NCI-H82 treated with DMSO at 0.1 percent for 48 hours (cell line): ENCODE measurements around the gene SYT8.
"Not testable (repeated sequence)": the region's sequence is repeated elsewhere in the genome, so short reads cannot be mapped to it uniquely, and the experiment has no call there.

Source experiments
- DNase-seq: peaks from one replicate; lab custom pipeline; 2025; ENCODE audit not compliant: unreplicated experiment; lab: John Stamatoyannopoulos, UW

Gene SYT8, protein sequence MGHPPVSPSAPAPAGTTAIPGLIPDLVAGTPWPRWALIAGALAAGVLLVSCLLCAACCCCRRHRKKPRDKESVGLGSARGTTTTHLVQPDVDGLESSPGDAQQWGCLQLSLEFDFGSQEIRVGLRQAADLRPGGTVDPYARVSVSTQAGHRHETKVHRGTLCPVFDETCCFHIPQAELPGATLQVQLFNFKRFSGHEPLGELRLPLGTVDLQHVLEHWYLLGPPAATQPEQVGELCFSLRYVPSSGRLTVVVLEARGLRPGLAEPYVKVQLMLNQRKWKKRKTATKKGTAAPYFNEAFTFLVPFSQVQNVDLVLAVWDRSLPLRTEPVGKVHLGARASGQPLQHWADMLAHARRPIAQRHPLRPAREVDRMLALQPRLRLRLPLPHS

GRCh38 chr11:1834779-1835670 lies at the start of gene SYT8:
Gene SYT8, plus strand, starts transcription at chr11:1834990. Its CDS starts 116 bp downstream, at chr11:1835106.
- DNase-seq: no peak

DNA sequence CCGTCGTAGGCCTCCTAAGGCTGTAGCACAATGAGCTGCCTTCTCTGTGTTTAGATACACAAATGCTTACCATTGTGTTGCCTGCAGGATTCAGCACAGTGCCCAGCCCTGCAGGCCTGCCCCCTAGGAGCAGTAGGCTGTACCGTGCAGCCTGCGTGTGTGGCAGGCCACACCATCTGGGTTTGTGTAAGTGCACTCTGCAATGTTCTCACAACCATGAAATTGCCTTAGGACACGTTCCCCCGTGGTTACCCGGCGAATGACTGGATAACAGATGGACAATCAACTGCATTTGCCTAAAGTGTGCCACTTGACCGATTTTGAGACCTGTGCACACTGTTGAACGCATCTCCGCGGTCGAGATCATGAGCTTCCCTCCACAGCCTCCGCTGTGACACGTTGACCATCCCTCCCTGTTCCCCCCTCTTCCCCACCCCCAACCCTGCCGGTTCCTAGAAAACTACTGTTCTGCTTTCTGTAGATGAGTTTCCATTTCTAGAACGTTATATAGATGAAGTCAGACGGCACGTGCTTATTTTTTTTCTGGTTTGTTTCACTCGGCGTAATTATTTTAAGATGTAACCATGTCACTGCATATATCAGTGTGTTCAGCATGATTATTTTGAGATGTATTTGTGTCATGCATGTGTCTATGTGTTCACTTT lies 48.9 kb upstream of the SYT8 start:
- no peak for DNase-seq

GRCh38 chr11:1786466-1786865 lies 48.3 kb upstream of the SYT8 start:
- peak; percentile 10 for DNase-seq

GRCh38 chr11:1791912-1792311 lies 42.9 kb upstream of the SYT8 start:
- no peak for DNase-seq

DNA sequence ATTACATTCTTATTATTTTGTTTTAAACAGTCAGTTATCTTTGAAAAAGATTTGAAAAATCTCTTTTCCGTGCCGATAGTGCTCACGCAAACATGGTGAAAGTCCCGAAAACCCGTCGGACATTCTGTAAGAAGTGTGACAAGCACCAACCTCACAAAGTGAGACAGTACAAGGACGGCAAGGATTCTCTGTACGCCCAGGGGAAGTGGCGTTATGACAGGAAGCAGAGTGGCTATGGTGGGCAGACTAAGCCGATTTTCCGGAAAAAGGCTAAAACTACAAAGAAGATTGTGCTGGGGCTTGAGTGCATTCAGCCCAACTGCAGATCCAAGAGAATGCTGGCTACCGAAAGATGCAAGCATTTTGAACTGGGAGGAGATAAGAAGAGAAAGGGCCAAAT lies 42.3 kb upstream of the SYT8 start:
- no peak for DNase-seq

DNA sequence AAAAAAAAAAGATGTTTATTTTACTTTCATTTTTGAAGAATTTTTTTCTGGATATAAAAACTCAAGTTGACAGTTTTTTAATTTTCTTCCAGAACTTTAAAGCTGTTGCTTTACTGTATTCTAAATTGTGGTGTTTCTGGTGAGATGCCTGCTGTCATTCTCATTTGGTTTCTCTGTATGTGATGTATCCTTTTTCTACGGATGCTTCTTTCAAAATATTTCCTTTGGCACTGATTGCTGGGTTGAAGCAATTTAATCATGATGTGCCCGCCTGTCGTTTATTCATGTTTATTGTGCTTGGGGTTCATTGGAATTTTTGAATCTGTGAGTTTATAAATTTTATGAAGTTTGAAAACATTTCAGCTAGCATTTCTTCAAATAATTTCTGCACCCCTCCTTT lies 41.7 kb upstream of the SYT8 start:
- no peak for DNase-seq

DNA sequence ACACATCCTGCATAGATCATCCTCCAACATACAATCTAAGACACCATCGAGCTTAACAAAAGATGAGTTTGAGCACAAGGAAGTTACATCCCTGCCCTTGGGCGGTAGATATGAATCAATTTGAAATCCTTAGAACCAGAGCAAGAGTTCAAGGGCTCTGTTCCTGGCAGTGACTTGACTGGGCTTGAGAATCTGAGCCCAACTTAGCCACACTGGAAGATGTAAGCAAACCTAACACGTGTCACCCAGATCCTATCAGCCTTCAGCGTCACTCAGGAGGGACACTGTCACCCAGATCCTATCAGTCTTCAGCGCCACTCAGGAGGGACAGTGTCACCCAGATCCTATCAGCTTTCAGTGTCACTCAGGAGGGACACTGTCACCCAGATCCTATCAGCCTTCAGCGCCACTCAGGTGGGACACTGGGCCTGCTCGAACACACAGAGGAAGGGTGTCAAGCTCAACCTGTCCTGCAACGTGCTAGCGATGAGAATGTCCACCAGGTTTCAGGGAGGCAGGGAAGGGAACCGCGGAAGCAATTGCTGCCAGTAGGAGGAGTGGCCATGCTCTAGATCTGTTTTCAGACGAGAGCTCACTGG lies 38.3 kb upstream of the SYT8 start:
- no peak for DNase-seq

- no peak for DNase-seq
These were observed 37.2 kb upstream of the SYT8 start for GRCh38 chr11:1797391-1798125.

DNA sequence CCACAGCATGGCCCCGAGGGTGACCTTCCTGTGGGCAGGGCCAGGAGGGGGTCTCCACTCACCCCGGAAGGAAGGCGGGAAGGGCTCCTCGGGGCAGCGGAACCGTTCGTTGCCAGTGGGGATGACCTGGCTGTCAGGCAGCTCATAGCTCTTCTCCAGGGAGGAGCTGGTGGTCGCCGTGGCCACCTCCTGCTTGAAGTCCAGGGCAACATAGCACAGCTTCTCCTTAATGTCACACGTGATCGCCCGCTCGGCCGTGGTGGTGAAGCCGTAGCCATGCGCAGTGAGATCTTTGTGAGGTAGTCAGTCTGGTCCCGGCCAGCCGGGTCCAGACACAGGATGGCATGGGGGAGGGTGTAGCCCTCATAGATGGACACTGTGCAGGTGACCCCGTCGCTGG lies 31.5 kb upstream of the SYT8 start:
- no peak for DNase-seq

DNA sequence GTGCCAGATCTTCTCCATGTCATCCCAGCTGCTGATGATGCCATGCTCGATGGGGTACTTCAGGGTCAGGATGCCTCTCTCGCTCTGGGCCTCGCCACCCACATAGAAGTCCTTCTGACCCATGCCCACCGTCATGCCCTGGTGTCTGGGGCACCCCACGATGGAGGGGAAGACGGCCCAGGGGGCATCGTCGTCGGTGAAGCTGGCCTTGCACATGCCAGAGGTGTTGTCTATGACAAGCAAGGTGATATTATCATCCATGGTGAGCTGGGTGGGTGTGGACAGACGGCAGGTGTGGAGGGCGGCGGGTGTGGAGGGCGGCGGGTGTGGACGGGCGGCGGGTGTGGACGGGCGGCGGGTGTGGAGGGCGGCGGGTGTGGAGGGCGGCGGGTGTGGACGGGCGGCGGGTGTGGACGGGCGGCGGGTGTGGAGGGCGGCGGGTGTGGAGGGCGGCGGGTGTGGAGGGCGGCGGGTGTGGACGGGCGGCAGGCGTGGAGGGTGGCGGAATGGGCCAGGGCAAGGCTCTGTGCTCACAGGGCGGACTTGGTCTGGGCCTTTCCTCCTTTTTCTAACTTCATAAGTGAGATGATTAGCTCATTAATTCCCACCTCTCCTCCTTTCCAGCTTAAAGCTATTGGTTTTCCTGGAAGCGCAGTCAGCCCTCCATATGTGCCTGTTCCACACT lies 30.8 kb upstream of the SYT8 start:
- not testable (repeated sequence) for DNase-seq

GRCh38 chr11:1805525-1805924 lies 29.3 kb upstream of the SYT8 start:
- no peak for DNase-seq

DNA sequence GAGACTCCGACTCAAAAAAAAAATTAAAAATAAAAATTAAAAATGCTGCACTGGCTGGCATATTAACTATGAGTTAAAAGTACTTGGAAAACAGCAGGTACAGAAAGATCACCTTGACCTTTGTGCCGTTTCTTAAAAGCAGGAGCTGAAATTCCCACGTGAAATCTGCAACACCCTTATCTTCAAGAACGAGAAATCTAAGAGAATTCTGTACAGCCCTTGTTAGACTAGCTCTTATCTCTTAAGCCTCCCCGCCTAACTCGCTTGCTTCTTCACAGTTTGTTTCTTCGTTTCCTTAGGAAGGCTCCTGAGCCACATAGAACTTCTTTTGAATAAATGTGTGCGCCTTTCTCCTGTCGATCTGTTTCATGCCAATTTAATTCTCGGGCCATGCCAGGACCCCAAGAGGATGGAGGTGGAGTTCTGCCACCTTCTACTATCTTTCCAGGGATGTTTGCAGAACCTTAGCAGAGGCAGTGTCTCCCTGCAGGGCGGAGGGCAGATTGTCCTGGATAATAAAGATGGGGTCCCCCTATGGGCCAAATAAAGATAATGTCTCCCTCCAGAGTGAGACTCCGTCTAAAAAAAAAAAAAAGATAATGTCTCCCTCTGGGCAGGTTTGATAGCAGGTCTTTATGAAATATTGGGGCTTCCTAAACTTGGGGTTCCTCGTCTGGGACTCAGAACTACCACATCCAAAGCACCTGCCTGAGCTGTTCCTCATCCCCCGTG lies 27.4 kb upstream of the SYT8 start:
- DNase-seq: no peak

GRCh38 chr11:1810761-1811160 lies 24.0 kb upstream of the SYT8 start:
- DNase-seq: no peak

- DNase-seq: no peak
These were observed 22.5 kb upstream of the SYT8 start for GRCh38 chr11:1812274-1812673.

- no peak for DNase-seq
These were observed 22.0 kb upstream of the SYT8 start for GRCh38 chr11:1812801-1813200.

DNA sequence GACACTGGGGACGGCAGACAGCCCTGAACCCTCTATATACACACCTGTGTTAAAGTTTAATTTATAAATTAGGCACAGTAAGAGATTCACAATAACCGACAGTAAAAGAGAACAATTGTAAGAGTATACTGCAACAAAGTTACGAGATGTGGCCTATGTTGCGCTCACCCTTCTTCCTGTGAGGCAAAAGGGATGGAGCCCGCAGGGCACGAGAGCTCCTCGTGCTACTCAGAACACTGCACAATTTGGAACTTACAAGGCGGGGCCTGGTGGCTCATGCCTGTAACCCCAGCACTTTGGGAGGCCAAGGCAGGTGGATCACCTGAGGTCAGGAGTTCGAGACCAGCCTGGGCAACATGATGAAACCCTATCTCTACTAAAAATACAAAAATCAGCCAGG lies 21.4 kb upstream of the SYT8 start:
- DNase-seq: not testable (repeated sequence)

DNA sequence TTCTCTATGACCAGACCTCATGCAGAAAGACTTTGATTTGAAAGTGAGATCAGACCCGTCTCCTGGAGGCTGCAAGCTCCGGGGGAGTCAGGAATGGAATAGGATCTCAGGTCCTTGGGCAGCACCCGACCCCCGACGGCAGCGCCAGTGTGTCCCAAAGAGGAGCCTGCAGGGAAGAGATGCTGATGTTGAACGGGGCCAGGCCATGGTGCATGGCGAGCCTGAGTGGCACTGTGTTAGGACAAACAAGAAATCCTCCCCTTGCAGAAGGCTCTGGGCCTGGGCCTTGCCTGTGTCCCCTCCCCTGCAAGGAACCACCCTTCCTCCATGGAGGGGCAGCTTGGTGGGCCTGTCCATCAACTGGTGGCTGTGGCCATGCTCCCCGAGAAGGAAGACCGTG lies 20.1 kb upstream of the SYT8 start:
- no peak for DNase-seq

- DNase-seq: no peak
These were observed 19.5 kb upstream of the SYT8 start for GRCh38 chr11:1815311-1815710.

GRCh38 chr11:1815751-1816150 lies 19.0 kb upstream of the SYT8 start:
- DNase-seq: no peak
